ENCODE results near the gene DCHS2. TPM values are rescaled to one million over a fixed set of nuclear protein-coding genes. Genes with fewer than 3 reads are reported as not detected.

Gene DCHS2
- not detected in 2 replicates for total RNA-seq

GRCh38 chr4:154491341-154492271 lies at the start of gene DCHS2:
TSS of gene DCHS2 (minus strand) at chr4:154491799. CDS start at chr4:154491355, 444 bp downstream.

Other genes starting within 250 kb of the DCHS2 start
- gene PLRG1, start 58.6 kb upstream of the DCHS2 start, total RNA-seq: 22.7 and 44.3 TPM in 2 replicates
- not detected in 2 replicates for gene FGB, start 71.2 kb upstream of the DCHS2 start, total RNA-seq
- not detected in 2 replicates for gene FGA, start 98.9 kb upstream of the DCHS2 start, total RNA-seq
- not detected in 2 replicates for gene FGG, start 120.9 kb upstream of the DCHS2 start, total RNA-seq

All from cardiac ventricle fibroblast (primary cell).